LNCaP clone FGC (cell line): ENCODE results near the gene PTGES2.

Experiments used
- DNase-seq: peaks from one replicate; pipeline ENCODE4 v3.0.0-alpha.2; 2011; ENCODE audit warnings: low read depth
- H3K4me3 ChIP-seq: 2 replicates; pipeline ENCODE4 v1.5.1; 2011; ENCODE audit warnings: mild to moderate bottlenecking, low read depth, low read length, control low read depth
- TF ChIP-seq, protein P1 (sequence below): IDR thresholded peaks from 2 replicates; pipeline ENCODE4 v1.5.1; 2012; ENCODE audit warnings: mild to moderate bottlenecking; ENCODE audit not compliant: control insufficient read depth, insufficient read depth; ENCODE audit errors: extremely low read depth

PTGES2 gene

GRCh38 chr9:128149001-128149701, 21.6 kb upstream of the PTGES2 start, which contains the start of gene LCN2:
Gene LCN2 (plus strand): TSS chr9:128149453. CDS start chr9:128149526, 73 bp downstream.
- no peak for DNase-seq
- TF ChIP-seq, protein P1, sequence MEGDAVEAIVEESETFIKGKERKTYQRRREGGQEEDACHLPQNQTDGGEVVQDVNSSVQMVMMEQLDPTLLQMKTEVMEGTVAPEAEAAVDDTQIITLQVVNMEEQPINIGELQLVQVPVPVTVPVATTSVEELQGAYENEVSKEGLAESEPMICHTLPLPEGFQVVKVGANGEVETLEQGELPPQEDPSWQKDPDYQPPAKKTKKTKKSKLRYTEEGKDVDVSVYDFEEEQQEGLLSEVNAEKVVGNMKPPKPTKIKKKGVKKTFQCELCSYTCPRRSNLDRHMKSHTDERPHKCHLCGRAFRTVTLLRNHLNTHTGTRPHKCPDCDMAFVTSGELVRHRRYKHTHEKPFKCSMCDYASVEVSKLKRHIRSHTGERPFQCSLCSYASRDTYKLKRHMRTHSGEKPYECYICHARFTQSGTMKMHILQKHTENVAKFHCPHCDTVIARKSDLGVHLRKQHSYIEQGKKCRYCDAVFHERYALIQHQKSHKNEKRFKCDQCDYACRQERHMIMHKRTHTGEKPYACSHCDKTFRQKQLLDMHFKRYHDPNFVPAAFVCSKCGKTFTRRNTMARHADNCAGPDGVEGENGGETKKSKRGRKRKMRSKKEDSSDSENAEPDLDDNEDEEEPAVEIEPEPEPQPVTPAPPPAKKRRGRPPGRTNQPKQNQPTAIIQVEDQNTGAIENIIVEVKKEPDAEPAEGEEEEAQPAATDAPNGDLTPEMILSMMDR, result no peak
- no peak within 1 kb of the TSS for H3K4me3 ChIP-seq

GRCh38 chr9:128148509-128149000, 21.0 kb upstream of the PTGES2 start:
- no peak for DNase-seq
- H3K4me3 ChIP-seq, result no peak overlapping the region
- TF ChIP-seq, protein P1, result no peak

- no peak overlapping the region for H3K4me3 ChIP-seq
- DNase-seq, result no peak
- TF ChIP-seq, protein P1, result no peak
Observed at GRCh38 chr9:128146591-128147120, 19.1 kb upstream of the PTGES2 start.

DNA sequence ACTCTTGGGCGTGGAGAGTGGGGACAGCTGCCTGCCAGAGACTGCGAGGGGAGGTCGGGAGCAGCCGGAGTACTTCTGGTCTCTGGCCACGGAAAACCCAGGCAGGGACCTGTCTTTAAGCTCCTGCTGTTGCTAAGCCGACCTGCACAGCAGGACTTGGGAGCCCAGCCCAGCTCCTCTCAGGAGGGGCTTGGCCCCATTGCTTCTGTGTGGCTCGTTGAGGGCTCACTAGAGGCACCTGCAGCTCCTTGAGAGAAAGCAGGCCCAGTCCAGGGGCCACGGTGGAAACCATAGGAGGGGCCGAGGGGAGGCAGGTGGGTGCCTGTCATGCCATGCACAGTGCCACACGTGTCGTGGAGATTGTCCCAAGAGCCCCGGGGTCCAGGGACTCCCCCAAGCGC, 18.4 kb upstream of the PTGES2 start:
- DNase-seq, result no peak
- no peak overlapping the region for H3K4me3 ChIP-seq
- TF ChIP-seq, protein P1, result no peak

GRCh38 chr9:128145536-128145935, 18.0 kb upstream of the PTGES2 start:
- no peak for DNase-seq

GRCh38 chr9:128144239-128145181, 17.0 kb upstream of the PTGES2 start:
- no peak for DNase-seq
- TF ChIP-seq, protein P1, result no peak
- no peak overlapping the region for H3K4me3 ChIP-seq

More at GRCh38 chr9:128145536-128145935, 18.0 kb upstream of the PTGES2 start:
- TF ChIP-seq, protein P1, result no peak
- H3K4me3 ChIP-seq, result no peak overlapping the region
